SU-DHL-6 (cell line): ENCODE results near the gene IRF1.

ENCODE experiments used
- CTCF ChIP-seq: fragments of 200-600 bp; sonication (generic); IDR thresholded peaks from one replicate; pipeline ENCODE4 v1.5.1; 2017; ENCODE audit warnings: antibody characterized with exemption, mild to moderate bottlenecking, low read length, moderate library complexity; ENCODE audit not compliant: insufficient read depth, poor library complexity, severe bottlenecking
- EZH2phosphoT487 ChIP-seq: fragments of 200-600 bp; sonication (generic), shearing (Covaris generic); conservative IDR thresholded peaks from 2 replicates; pipeline ENCODE4 v1.6.1; 2018; ENCODE audit warnings: mild to moderate bottlenecking, antibody characterized with exemption, low read length, moderate library complexity, mixed read lengths

DNA sequence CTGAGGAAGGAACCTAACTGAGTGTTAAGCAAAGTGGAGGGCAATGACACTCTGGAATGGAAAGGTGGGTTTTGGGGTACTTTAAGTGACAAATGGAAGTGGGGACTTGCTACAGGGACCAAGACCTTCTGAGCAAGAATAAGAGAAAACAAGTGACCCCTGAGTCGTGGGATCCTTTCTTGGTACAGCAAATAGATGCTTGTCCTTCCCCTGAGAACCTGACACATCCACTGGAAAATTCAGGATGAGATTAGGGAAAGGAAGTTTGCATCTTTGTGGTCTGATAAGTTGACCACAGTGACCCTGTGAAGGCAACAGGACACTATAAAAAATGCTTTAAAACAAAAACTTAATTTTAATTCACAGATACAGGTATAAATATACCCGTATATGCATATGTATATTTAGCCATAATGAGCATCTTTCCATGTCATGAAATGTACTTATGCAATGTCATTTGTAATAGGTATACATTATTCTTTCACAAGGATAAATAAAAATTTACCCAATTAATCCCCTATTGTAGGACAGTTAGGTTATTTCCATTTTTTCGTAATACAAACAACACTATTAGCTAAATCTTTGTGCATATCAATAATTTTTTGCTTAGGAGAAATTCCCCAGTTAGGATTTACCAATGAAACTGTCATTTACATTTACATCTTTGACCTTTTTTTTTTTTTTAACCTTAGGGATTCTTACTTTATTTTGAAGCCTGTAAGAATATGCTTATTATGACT is 2.0 kb upstream of the IRF1 start:
- TF ChIP-seq CTCF (no peak), EZH2phosphoT487 (no peak)
